Fibroblast of skin of right biceps (primary cell): ENCODE data around the gene INAFM2.
A peak's percentile ranks its signal among the peaks of the same experiment; 100 is the strongest.

ENCODE experiments used
- DNase-seq: peaks from one replicate; pipeline ENCODE4 v3.0.0-alpha.2; 2013

INAFM2 gene

GRCh38 chr15:40307421-40308211 lies 15.9 kb upstream of the INAFM2 start, which contains the start of gene PLCB2:
PLCB2 (minus strand) TSS chr15:40307935; CDS start chr15:40307672, 263 bp downstream.
- DNase-seq, result no peak

DNA sequence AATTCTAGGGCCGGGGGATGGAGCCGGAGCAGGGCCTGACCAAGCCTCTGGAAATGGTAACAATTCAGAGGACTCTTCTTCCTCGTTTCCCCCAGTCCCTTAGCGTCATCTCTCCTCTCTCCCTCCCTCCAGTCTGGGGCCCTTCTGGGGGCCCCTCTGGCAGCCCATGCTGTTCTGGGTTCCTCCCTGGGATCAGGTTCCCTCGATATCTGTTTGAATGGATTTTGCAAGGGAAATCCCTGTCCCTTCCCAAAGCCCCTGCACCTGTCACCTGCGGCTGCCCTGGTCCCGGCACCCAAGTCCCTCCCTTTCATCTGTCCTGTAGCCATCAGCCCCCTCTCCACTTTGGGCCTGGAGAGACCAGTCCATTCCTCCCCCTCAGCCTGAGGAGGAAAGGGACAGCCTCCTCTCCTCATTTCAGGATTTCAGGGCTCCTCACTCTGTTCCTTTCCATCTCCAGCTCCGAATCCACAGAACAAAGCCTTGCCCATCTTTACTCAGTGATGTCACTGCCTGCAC lies 14.1 kb upstream of the INAFM2 start:
- no peak for DNase-seq

- peak; percentile 39 for DNase-seq
Observed at GRCh38 chr15:40310001-40310959, 13.2 kb upstream of the INAFM2 start.

DNA sequence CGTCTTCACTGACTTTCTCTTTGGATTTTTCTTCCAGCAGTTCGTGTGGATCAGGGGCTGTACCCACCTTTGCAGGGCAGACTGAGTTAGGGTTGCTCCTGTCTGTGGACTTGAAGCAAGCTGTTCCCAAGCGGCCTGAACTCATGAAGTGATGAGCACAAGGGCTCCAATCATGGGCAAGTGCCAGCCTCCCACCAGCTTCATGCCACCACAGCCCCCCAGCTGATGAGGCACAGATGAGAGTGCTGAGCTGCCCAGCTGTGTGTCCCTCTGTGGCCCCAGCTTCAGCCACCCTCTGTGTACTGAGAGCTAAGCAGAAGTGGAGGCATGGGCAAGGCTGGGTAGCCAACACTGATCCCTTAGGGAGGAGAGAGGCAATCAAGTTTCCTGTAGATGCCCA lies 12.5 kb upstream of the INAFM2 start:
- no peak for DNase-seq

DNA sequence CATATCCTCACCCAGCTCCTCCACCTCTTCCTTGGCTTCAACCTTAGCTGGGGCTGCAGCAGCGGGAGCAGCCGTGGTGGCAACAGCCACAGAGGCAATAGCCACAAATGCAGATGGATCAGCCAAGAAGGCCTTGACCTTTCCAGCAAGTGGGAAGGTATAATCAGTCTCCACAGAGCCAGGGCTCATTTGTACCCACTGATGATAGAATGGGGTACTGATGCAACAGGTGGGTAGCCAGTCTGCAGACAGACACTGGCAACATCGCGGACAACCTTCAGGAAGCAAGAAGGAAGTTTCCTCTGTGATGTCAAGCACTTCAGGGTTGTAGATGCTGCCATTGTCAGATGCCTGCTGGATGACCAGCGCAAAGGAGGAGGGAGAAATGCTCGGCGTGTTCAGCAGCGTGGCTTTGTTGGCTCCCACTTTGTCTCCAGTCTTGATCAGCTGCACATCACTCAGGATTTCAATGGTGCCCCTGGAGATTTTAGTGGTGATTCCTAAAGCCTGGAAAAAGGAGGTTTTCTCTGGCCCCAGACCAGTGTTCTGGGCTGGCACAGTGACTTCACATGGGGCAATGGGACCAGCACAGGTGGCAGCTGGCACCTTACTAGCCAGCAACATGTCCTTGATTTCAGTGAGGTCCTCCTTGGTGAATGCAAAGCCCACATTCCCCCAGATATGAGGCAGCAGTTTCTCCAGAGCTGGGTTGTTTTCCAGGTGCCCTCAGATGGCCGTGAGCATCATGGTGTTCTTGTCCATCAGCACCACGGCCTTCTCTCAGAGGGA lies 10.9 kb upstream of the INAFM2 start:
- no peak for DNase-seq

GRCh38 chr15:40313531-40314398 lies 9.7 kb upstream of the INAFM2 start:
- DNase-seq, result peak; percentile 56

DNA sequence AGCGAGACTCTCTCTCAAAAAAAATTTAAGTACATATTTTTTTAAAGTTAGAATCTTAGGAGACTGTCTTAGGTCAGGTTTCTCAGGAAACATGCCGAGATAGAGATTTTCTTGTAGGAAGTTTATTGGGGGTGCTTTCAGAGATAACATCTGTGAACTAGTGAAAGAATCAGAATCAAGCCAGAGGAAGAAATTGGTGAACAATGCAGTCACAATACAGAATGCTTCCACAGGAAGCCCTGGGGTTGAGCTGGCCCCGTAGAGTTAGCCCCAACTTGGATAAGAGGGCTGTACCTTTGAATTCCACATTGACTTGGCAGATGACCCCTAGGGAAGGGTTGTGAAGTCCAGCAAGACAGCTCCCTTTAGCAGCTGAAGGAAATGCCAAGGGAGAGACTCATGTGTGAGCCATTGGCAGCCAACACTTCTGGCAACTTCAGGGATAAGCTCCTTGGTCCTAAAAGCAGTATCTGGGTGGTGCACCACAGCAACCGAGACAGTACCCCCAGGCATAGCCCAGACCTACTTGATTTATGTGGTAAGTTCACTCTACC lies 8.7 kb upstream of the INAFM2 start:
- peak; percentile 41 for DNase-seq

DNA sequence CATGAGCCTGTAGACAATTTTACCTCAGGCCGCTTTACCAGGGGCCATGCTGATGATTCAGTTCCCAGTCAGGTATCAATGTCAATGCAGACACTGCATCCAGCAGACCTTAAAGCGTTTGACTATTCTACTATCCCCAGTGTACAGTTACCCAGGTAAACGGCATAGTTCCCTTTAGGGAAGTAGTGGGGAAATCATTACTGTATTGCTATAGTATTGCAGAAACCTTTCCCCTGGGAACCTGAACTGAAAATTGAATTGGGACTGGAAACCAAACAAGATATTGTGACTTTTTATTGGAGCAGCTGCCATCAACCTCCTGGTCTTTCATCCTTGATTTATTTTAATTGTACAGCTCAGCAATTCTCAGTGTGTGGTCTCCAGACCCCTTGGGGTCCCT lies 6.6 kb upstream of the INAFM2 start:
- DNase-seq, result no peak

- DNase-seq, result no peak
Observed at GRCh38 chr15:40317580-40317979, 5.9 kb upstream of the INAFM2 start.

GRCh38 chr15:40320409-40320808 lies 3.1 kb upstream of the INAFM2 start:
- DNase-seq, result no peak

GRCh38 chr15:40320931-40321371 lies 2.5 kb upstream of the INAFM2 start:
- DNase-seq, result peak; percentile 69

GRCh38 chr15:40322531-40323238 lies 807 bp upstream of the INAFM2 start:
- DNase-seq, result peak; percentile 72

- peak; percentile 33 for DNase-seq
Observed at GRCh38 chr15:40323953-40324937, 753 bp downstream of the INAFM2 start.

GRCh38 chr15:40325188-40325587 lies 1.7 kb downstream of the INAFM2 start:
- DNase-seq, result no peak

- DNase-seq, result no peak
Observed at GRCh38 chr15:40325700-40326099, 2.2 kb downstream of the INAFM2 start.

DNA sequence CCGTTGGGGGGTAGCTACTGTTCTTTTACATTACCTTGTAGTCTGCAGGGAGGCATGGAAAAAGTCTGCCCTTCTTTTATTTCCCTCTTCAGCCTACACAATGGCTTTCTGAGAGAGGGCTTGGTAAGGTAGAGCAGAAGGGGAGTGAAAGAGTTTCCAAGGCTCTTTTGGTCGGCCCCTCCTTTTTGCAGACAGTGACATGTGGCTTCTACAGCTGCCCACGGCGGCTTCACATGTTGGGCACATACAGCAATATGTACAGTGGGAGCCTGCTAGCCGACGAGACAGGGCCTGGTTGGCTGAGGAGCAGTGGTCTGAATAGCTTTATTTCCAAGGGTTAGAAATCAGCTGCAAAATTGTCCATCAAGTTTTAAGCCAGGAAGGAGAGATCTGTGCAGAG lies 4.0 kb downstream of the INAFM2 start:
- no peak for DNase-seq

DNA sequence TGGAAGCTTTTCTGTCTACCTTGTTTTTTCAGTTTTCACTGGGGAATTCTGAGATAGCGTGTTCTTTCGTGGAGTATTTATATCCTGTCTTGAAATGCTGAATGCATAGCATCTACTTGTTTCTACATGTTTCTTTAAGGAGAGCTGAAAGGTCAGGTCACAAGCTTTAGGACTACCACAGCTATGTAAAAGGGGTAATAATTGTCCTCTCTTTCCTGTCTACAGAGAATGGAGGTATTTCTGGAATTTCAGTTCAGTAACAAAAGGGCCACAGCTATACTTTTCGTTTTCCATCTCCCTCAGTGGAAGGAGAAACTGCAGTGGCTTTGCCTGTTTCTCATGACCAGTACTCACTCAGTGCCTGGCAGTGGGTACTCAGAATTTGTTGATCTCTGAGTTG lies 4.7 kb downstream of the INAFM2 start:
- peak; percentile 73 for DNase-seq

- no peak for DNase-seq
Observed at GRCh38 chr15:40328751-40329150, 5.3 kb downstream of the INAFM2 start.

- no peak for DNase-seq
Observed at GRCh38 chr15:40329804-40330203, 6.3 kb downstream of the INAFM2 start.
